IMR-90 (cell line): Measurements from ENCODE around the gene POR. TPM values are rescaled to one million over a fixed set of nuclear protein-coding genes. Genes with fewer than 3 reads are reported as not detected.
A peak's percentile ranks its signal among the peaks of the same experiment; 100 is the strongest.

Experiments
- ATAC-seq: fragments of 200-7000 bp; cut with Tn5 transposase; 2 replicates; pipeline ENCODE4 v1.9.1; 2020; ENCODE audit warnings: low read depth, mild to moderate bottlenecking, moderate library complexity
- BruUV-seq: library from RNA; stranded (reverse); fragments of 400-500 nt; replicated peaks from 2 replicates; lab custom pipeline; 2021; lab: Mats Ljungman, UMichigan
- CTCF ChIA-PET: fragments of 300-600 bp; formaldehyde crosslinking; extraction: SDS; loops from one replicate; lab custom pipeline; 2021; ENCODE audit warnings: antibody characterized with exemption; lab: Yijun Ruan, JAX
- POLR2A ChIA-PET: fragments of 300-600 bp; sonication (Branson Sonifier 250); formaldehyde crosslinking; loops from one replicate; lab custom pipeline; 2022; ENCODE audit warnings: antibody characterized with exemption; ENCODE audit not compliant: unreplicated experiment; lab: Charles Lee
- DNase-seq: peaks from one replicate; pipeline ENCODE4 v3.0.0; 2013
- H2AFZ ChIP-seq: replicated peaks from 2 replicates; pipeline ENCODE3; 2013; ENCODE audit warnings: low read length, mild to moderate bottlenecking; ENCODE audit not compliant: poor library complexity
- H2AK5ac ChIP-seq: 2 replicates; pipeline ENCODE4 v1.6.1; 2013; ENCODE audit warnings: low read depth, low read length, inconsistent platforms
- H2AK9ac ChIP-seq: replicated peaks from 2 replicates; pipeline ENCODE3; 2013; ENCODE audit warnings: mild to moderate bottlenecking, low read depth, low read length, moderate library complexity; ENCODE audit not compliant: poor library complexity
- H2BK120ac ChIP-seq: 2 replicates; pipeline ENCODE4 v1.6.1; 2013; ENCODE audit warnings: low read depth, low read length, inconsistent platforms
- H2BK15ac ChIP-seq: 3 replicates; pipeline ENCODE4 v1.6.1; 2013; ENCODE audit warnings: low read depth, low read length, inconsistent platforms
- H2BK20ac ChIP-seq: 2 replicates; pipeline ENCODE4 v1.6.1; 2013; ENCODE audit warnings: low read depth, mild to moderate bottlenecking, inconsistent platforms, low read length, moderate library complexity
- H2BK5ac ChIP-seq: 2 replicates; pipeline ENCODE4 v1.6.1; 2013; ENCODE audit warnings: mild to moderate bottlenecking, low read depth, low read length, inconsistent platforms; ENCODE audit not compliant: poor library complexity, severe bottlenecking
- H3K14ac ChIP-seq: replicated peaks from 2 replicates; pipeline ENCODE4 v1.6.1; 2013; ENCODE audit warnings: low read depth, low read length, inconsistent platforms
- H3K18ac ChIP-seq: 2 replicates; pipeline ENCODE4 v1.6.1; 2013; ENCODE audit warnings: low read depth, low read length, control low read depth
- H3K23ac ChIP-seq: 2 replicates; pipeline ENCODE4 v1.6.1; 2013; ENCODE audit warnings: low read depth, low read length, inconsistent platforms
- H3K27ac ChIP-seq: 2 replicates; pipeline ENCODE4 v1.5.1; 2013; ENCODE audit warnings: mild to moderate bottlenecking, control low read depth, low read length; ENCODE audit not compliant: insufficient read depth
- H3K27me3 ChIP-seq: 2 replicates; pipeline ENCODE4 v1.6.1; 2013; ENCODE audit warnings: low read length; ENCODE audit not compliant: control insufficient read depth, insufficient read depth
- H3K36me3 ChIP-seq: 2 replicates; pipeline ENCODE4 v1.6.1; 2013; ENCODE audit warnings: low read length, mixed read lengths; ENCODE audit not compliant: control insufficient read depth, insufficient read depth
- H3K4ac ChIP-seq: 2 replicates; pipeline ENCODE4 v1.6.1; 2013; ENCODE audit warnings: low read depth, low read length, inconsistent platforms
- H3K4me1 ChIP-seq: 2 replicates; pipeline ENCODE4 v1.6.1; 2013; ENCODE audit warnings: low read length, mixed read lengths; ENCODE audit not compliant: control insufficient read depth, insufficient read depth
- H3K4me2 ChIP-seq: 2 replicates; pipeline ENCODE4 v1.6.1; 2013; ENCODE audit warnings: low read depth, mild to moderate bottlenecking, control low read depth, low read length, moderate library complexity
- H3K4me3 ChIP-seq: 2 replicates; pipeline ENCODE4 v1.5.1; 2013; ENCODE audit warnings: low read depth, mild to moderate bottlenecking, control low read depth, low read length, moderate library complexity; ENCODE audit not compliant: insufficient read depth
- H3K56ac ChIP-seq: 2 replicates; pipeline ENCODE4 v1.6.1; 2013; ENCODE audit warnings: low read length, inconsistent platforms; ENCODE audit not compliant: insufficient read depth; ENCODE audit errors: extremely low read depth
- H3K79me1 ChIP-seq, 2 experiments: 2 replicates each; pipeline ENCODE4 v1.6.1; 2013; ENCODE audit warnings: low read length in 2 of 2, inconsistent platforms in 1 of 2, low read depth in 1 of 2
- H3K9ac ChIP-seq: 2 replicates; pipeline ENCODE4 v1.6.1; 2013; ENCODE audit warnings: low read depth, low read length, control low read depth
- H3K9me1 ChIP-seq: 2 replicates; pipeline ENCODE4 v1.6.1; 2013; ENCODE audit warnings: low read length, inconsistent platforms; ENCODE audit not compliant: insufficient read depth
- H3K9me3 ChIP-seq: 2 replicates; pipeline ENCODE4 v1.6.1; 2013; ENCODE audit warnings: low read length; ENCODE audit not compliant: control insufficient read depth, insufficient read depth
- H4K20me1 ChIP-seq: 2 replicates; pipeline ENCODE4 v1.6.1; 2013; ENCODE audit warnings: low read length, inconsistent platforms; ENCODE audit not compliant: insufficient read depth
- H4K5ac ChIP-seq: 2 replicates; pipeline ENCODE4 v1.6.1; 2013; ENCODE audit warnings: mild to moderate bottlenecking, low read depth, low read length, control low read depth
- H4K8ac ChIP-seq, 2 experiments: 2 replicates each; pipeline ENCODE4 v1.6.1; 2013; ENCODE audit warnings: low read depth in 2 of 2, low read length in 2 of 2, control low read depth in 1 of 2, inconsistent platforms in 1 of 2
- H4K91ac ChIP-seq: 2 replicates; pipeline ENCODE4 v1.6.1; 2013; ENCODE audit warnings: low read depth, low read length, inconsistent platforms; ENCODE audit not compliant: insufficient read depth
- BHLHE40 ChIP-seq: fragments of 150-350 bp; IDR thresholded peaks from 2 replicates; pipeline ENCODE4 v1.6.1; 2016; ENCODE audit warnings: mild to moderate bottlenecking, low read depth, low read length
- CEBPB ChIP-seq: IDR thresholded peaks from 2 replicates; pipeline ENCODE4 v1.6.1; 2012; ENCODE audit warnings: low read depth, low read length, improper control_type of control experiment
- CHD1 ChIP-seq: IDR thresholded peaks from 2 replicates; pipeline ENCODE4 v1.6.1; 2012; ENCODE audit warnings: low read depth, low read length, improper control_type of control experiment
- CTCF ChIP-seq: conservative IDR thresholded peaks from 2 replicates; pipeline ENCODE4 v1.5.1; 2012; ENCODE audit warnings: mild to moderate bottlenecking, low read depth, low read length, improper control_type of control experiment
- ELK1 ChIP-seq: fragments of 150-350 bp; IDR thresholded peaks from 2 replicates; pipeline ENCODE4 v1.6.1; 2016; ENCODE audit warnings: low read depth, mild to moderate bottlenecking, low read length, moderate library complexity, borderline replicate concordance
- FOS ChIP-seq: fragments of 150-350 bp; IDR thresholded peaks from 2 replicates; pipeline ENCODE4 v1.6.1; 2016; ENCODE audit warnings: low read depth, low read length
- MAFK ChIP-seq: IDR thresholded peaks from 2 replicates; pipeline ENCODE4 v1.6.1; 2012; ENCODE audit warnings: low read depth, low read length, improper control_type of control experiment
- MAZ ChIP-seq: IDR thresholded peaks from 2 replicates; pipeline ENCODE4 v1.6.1; 2012; ENCODE audit warnings: low read depth, mild to moderate bottlenecking, low read length, improper control_type of control experiment, moderate library complexity, borderline replicate concordance
- MXI1 ChIP-seq: IDR thresholded peaks from 2 replicates; pipeline ENCODE4 v1.6.1; 2012; ENCODE audit warnings: low read depth, mild to moderate bottlenecking, low read length, moderate library complexity, borderline replicate concordance
- NFE2L2 ChIP-seq: fragments of 150-350 bp; IDR thresholded peaks from 2 replicates; pipeline ENCODE4 v1.6.1; 2016; ENCODE audit warnings: low read depth, mild to moderate bottlenecking, low read length
- POLR2A ChIP-seq: IDR thresholded peaks from 2 replicates; pipeline ENCODE4 v1.6.1; 2012; ENCODE audit warnings: mild to moderate bottlenecking, low read depth, low read length
- RAD21 ChIP-seq: IDR thresholded peaks from 2 replicates; pipeline ENCODE4 v1.6.1; 2012; ENCODE audit warnings: low read length, improper control_type of control experiment
- RCOR1 ChIP-seq: IDR thresholded peaks from 2 replicates; pipeline ENCODE4 v1.6.1; 2012; ENCODE audit warnings: mild to moderate bottlenecking, low read length, improper control_type of control experiment; ENCODE audit not compliant: insufficient replicate concordance
- RFX5 ChIP-seq: IDR thresholded peaks from 2 replicates; pipeline ENCODE4 v1.8.0; 2012; ENCODE audit warnings: low read depth, mild to moderate bottlenecking, low read length, moderate library complexity
- SMC3 ChIP-seq: fragments of 150-350 bp; IDR thresholded peaks from 2 replicates; pipeline ENCODE4 v1.6.1; 2016; ENCODE audit warnings: low read depth, mild to moderate bottlenecking, antibody characterized with exemption, low read length, moderate library complexity
- USF2 ChIP-seq: fragments of 150-350 bp; IDR thresholded peaks from 2 replicates; pipeline ENCODE4 v1.6.1; 2017; ENCODE audit warnings: mild to moderate bottlenecking, antibody characterized with exemption, low read length, low read depth
- WGBS, 2 experiments: methylation state at CpG; one replicate each; pipeline versions ENCODE4 v1.1.5 to v1.1.7; 2013; ENCODE audit warnings: missing lambda C conversion rate in 2 of 2; ENCODE audit not compliant: insufficient read length in 1 of 2; ENCODE audit errors: extremely low coverage in 2 of 2; 5-methylcytosine and 5-hydroxymethylcytosine counted together
- dilution Hi-C: fragments of 300-500 bp; cut with HindIII; formaldehyde crosslinking; loops from one replicate; pipeline ENCODE4 v1.14.3; 2018; ENCODE audit warnings: low sequenced_read_pairs; ENCODE audit not compliant: unreplicated experiment
- in situ Hi-C: fragments of 300-500 bp; cut with MboI; formaldehyde crosslinking; loops from 3 replicates; pipeline ENCODE4 v1.14.3; 2019; ENCODE audit warnings: low sequenced_read_pairs, inconsistent platforms, mixed read lengths
- intact Hi-C: fragments of 100-400 bp; cut with micrococcal nuclease; formaldehyde crosslinking; loops from 2 replicates; pipeline ENCODE4 v1.10.0; 2022
- polyA plus RNA-seq, 3 experiments: library from polyadenylated mRNA; depleted of rRNA; stranded (reverse); fragments of >200 nt; gene quantifications; 2 replicates each; pipeline ENCODE4 v1.2.3, GENCODE V29; 2012; ENCODE audit warnings: low replicate concordance in 1 of 3
- total RNA-seq: library from RNA; depleted of rRNA; stranded (reverse); fragments of >200 nt; gene quantifications from 2 replicates; pipeline ENCODE4 v1.2.3, GENCODE V29; 2012

Gene POR
- total and polyA plus RNA-seq, 2 of the 4 experiments (the other 2 are of a cell fraction) = 25.5 to 42.2 TPM

- no peak overlapping the region for H4K91ac ChIP-seq
- DNase-seq (no peak), ATAC-seq (no peak)
- H2AFZ ChIP-seq = peak overlapping the region; percentile 32
- H3K9me1 ChIP-seq = no peaks in the 10 kb centered on the region
- H3K9ac ChIP-seq = no peak overlapping the region
- H3K23ac ChIP-seq = no peak overlapping the region
- no peak overlapping the region for H3K18ac ChIP-seq
- H3K27me3 ChIP-seq = no peaks in the 10 kb centered on the region
- H3K4me3 ChIP-seq = no peak overlapping the region
- ChIA-PET POLR2A (no interaction called here), CTCF (no interaction called here)
- no peak overlapping the region for H2AK9ac ChIP-seq
- no peak overlapping the region for H2BK5ac ChIP-seq
- H3K14ac ChIP-seq = no peak overlapping the region
- H2BK120ac ChIP-seq = no peak overlapping the region
- H3K4me2 ChIP-seq = no peak overlapping the region
- no peak overlapping the region for H3K4ac ChIP-seq
- 0 out of 4 replicates have a peak, but pooled peaks cover 0 to 3% of the 10 kb centered on the region in 2 experiments for H3K79me1 ChIP-seq
- no peak overlapping the region for H3K56ac ChIP-seq
- H3K4me1 ChIP-seq = no peaks in the 10 kb centered on the region
- 90% methylated on average over 26 of the region's 41 CpGs; no CpG with 5 or more reads in 1 of the 2 experiments for WGBS, 2 experiments
- H2BK20ac ChIP-seq = no peak overlapping the region
- H4K5ac ChIP-seq = no peak overlapping the region
- no TSS peak for BruUV-seq
- TF ChIP-seq CEBPB = no peak
- no peak for TF ChIP-seq SMC3
- TF ChIP-seq RAD21 = no peak
- no peak for TF ChIP-seq POLR2A
- no peak for TF ChIP-seq MXI1
- no peak for TF ChIP-seq NFE2L2
- TF ChIP-seq RFX5 = no peak
- no peak for TF ChIP-seq FOS
- TF ChIP-seq MAFK = no peak
- no peak for TF ChIP-seq MAZ
- no peak for TF ChIP-seq BHLHE40
- no peak for TF ChIP-seq USF2
- TF ChIP-seq ELK1 = no peak
- no peak for TF ChIP-seq CTCF
- TF ChIP-seq RCOR1 = no peak
- TF ChIP-seq CHD1 = no peak
- no peak overlapping the region for H2AK5ac ChIP-seq
- no peak overlapping the region for H2BK15ac ChIP-seq
- no peaks in the 10 kb centered on the region for H3K9me3 ChIP-seq
- H3K36me3 ChIP-seq = peaks cover 64% of the 10 kb centered on the region
- intact Hi-C loops (no loop called here), dilution Hi-C loops (no loop called here), in situ Hi-C loops (no loop called here)
- no peak overlapping the region for H3K27ac ChIP-seq
- H4K20me1 ChIP-seq = peaks cover 4% of the 10 kb centered on the region
- no peak overlapping the region for H4K8ac ChIP-seq
These were observed 70.7 kb downstream of the POR start for GRCh38 chr7:75985518-75986146.
